ENCODE data around the gene RBBP8.

The RBBP8 gene

GRCh38 chr18:23003289-23003688 is 70.2 kb downstream of the RBBP8 start:
- no peak for DNase-seq

- no peak for DNase-seq
These were observed 79.1 kb downstream of the RBBP8 start for GRCh38 chr18:23012249-23012648.

- DNase-seq = no peak
These were observed 87.6 kb downstream of the RBBP8 start for GRCh38 chr18:23020555-23021294.

GRCh38 chr18:23021623-23022022 is 88.5 kb downstream of the RBBP8 start:
- no peak for DNase-seq

GRCh38 chr18:23032030-23032582 is 99.0 kb downstream of the RBBP8 start:
- DNase-seq = no peak

GRCh38 chr18:23033056-23033455 is 99.9 kb downstream of the RBBP8 start:
- DNase-seq = no peak

- no peak for DNase-seq
These were observed 103.6 kb downstream of the RBBP8 start for GRCh38 chr18:23036660-23037201.

GRCh38 chr18:23037646-23038045 is 104.5 kb downstream of the RBBP8 start:
- no peak for DNase-seq

- no peak for DNase-seq
These were observed 105.6 kb downstream of the RBBP8 start for GRCh38 chr18:23038712-23039111.

GRCh38 chr18:23042133-23042532 is 109.0 kb downstream of the RBBP8 start:
- no peak for DNase-seq

- DNase-seq = no peak
These were observed 110.8 kb downstream of the RBBP8 start for GRCh38 chr18:23043803-23044376.

- DNase-seq = no peak
These were observed 116.7 kb downstream of the RBBP8 start for GRCh38 chr18:23049698-23050373.

- no peak for DNase-seq
These were observed 120.8 kb downstream of the RBBP8 start for GRCh38 chr18:23053776-23054457.

- no peak for DNase-seq
These were observed 121.4 kb downstream of the RBBP8 start for GRCh38 chr18:23054553-23054952.

GRCh38 chr18:23056315-23056714 is 123.2 kb downstream of the RBBP8 start:
- DNase-seq = no peak

- DNase-seq = no peak
These were observed 124.0 kb downstream of the RBBP8 start for GRCh38 chr18:23057096-23057495.

- DNase-seq = no peak
These were observed 125.8 kb downstream of the RBBP8 start for GRCh38 chr18:23058746-23059415.

GRCh38 chr18:23059541-23060465 is 126.7 kb downstream of the RBBP8 start:
- DNase-seq = no peak

GRCh38 chr18:23062011-23062410 is 128.9 kb downstream of the RBBP8 start:
- DNase-seq = no peak

GRCh38 chr18:23063502-23063901 is 130.4 kb downstream of the RBBP8 start:
- no peak for DNase-seq

GRCh38 chr18:23065234-23065806 is 132.2 kb downstream of the RBBP8 start:
- DNase-seq = no peak

Data from effector CD8-positive, alpha-beta T cell (primary cell).